Astrocyte (in vitro differentiated cells and primary cell): ENCODE results near the gene ATPAF2.

Experiments
- CTCF ChIP-seq: IDR thresholded peaks from 2 replicates; pipeline ENCODE4 v1.5.1; 2011; ENCODE audit warnings: low read depth, mild to moderate bottlenecking, inconsistent platforms, low read length, moderate library complexity; ENCODE audit not compliant: insufficient read depth
- EZH2 ChIP-seq: IDR thresholded peaks from 2 replicates; pipeline ENCODE4 v1.6.1; 2012; ENCODE audit warnings: mild to moderate bottlenecking, low read length, inconsistent platforms; ENCODE audit not compliant: insufficient read depth

- TF ChIP-seq CTCF (peak; percentile 33), EZH2 (no peak)
Measured at GRCh38 chr17:18004884-18005305, 34.1 kb downstream of the ATPAF2 start.
